Right lobe of liver (tissue), 4 donors: ENCODE results near the gene TNFAIP6.
"Not testable (repeated sequence)": the region's sequence is repeated elsewhere in the genome, so short reads cannot be mapped to it uniquely, and the experiment has no call there.

Experiments used
- CTCF ChIP-seq, 4 donors: fragments of 200-600 bp in 3 of 4; fragments of 450-650 bp in 1 of 4; IDR thresholded peaks; one replicate each; pipeline versions ENCODE4 v1.5.1 to v1.8.0; 2016 to 2022; ENCODE audit warnings: antibody characterized with exemption in 4 of 4, mild to moderate bottlenecking in 2 of 4
- POLR2A ChIP-seq: fragments of 450-650 bp; IDR thresholded peaks from one replicate; pipeline ENCODE4 v1.6.1; 2017; ENCODE audit warnings: antibody characterized with exemption, mild to moderate bottlenecking
- donor health status: DM: no; HTN: no; CAD: no.
- donor health status: DM: no; HTN: no; CAD: no.
- donor health status: DM: no; HTN: yes; CAD: no.

GRCh38 chr2:151344191-151344590, 13.2 kb upstream of the TNFAIP6 start:
- TF ChIP-seq CTCF (IDR thresholded peaks at IDR 0.05); POLR2A: not testable (repeated sequence)
